NCI-H2227 treated with DMSO at 0.1 percent for 48 hours (cell line): ENCODE measurements around the gene OTULINL.

Experiments used
- DNase-seq: peaks from one replicate; lab custom pipeline; 2025; lab: John Stamatoyannopoulos, UW

OTULINL gene

GRCh38 chr5:14577079-14577725, 4.4 kb upstream of the OTULINL start:
- no peak for DNase-seq

DNA sequence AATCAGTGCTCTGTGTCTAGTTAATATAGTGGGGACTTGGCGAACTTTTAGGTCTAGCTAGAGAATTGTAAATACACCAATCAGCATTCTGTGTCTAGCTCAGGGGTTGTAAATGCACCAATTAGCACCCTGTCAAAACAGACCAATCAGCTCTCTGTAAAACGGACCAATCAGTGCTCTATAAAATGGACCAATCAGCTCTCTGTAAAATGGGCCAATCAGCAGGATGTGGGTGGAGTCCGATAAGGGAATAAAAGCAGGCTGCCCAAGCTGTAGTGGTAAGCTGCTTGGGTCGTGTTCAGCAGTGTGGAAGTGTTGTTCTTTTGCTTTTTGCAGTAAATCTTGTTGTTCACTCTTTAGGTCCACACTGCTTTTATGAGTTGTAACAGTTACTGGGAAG, 3.6 kb upstream of the OTULINL start:
- DNase-seq, result no peak

DNA sequence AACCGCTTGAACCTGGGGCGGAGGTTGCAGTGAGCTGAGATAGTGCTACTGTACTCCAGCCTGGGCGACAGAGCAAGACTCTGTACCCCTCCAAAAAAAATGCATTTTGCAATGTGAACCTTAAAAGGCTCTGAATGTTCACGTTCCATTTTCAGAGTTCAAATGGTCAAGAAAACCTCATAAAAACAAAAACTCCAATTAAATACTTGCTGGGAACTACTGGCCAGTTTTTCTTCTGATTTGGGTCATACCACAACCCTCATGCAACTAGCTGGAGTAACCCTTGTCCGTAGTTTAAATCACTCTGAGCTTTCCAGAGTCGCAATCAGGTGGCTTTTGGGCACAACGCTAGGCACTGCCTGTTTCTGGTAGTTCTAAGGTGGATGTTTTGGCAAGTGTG, 2.3 kb upstream of the OTULINL start:
- DNase-seq, result no peak

DNA sequence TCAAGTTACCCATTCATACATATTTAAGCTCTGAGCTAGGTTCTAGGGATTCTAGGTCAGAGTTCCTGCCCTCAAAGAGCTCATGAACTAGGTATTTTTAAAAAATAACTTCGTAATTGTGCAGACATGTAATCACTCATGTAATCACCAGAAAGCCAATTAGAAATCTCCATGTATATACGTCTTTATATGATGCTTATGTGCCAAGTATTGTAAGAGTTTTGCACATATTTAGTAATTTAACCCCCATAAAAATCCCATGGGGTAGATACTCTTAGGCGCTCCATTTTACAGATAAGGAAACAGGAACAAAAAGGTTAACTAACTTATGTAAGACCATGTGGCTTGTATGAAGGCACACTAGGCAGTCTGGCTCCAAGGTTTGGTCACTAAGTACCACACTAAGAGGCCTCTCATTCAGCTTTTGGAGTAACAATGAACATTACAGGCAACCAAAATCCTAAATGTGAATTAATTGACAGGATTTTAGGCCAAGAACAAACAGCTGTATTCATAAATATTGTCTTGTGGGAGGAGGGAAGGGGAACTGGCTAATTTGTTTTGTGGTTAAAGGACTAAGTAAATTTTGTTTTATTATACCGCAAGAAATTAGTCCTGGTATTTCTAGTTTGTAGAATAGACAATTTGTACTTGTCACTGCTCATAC, 1.7 kb upstream of the OTULINL start:
- no peak for DNase-seq

GRCh38 chr5:14580398-14581034, 1.1 kb upstream of the OTULINL start:
- DNase-seq, result no peak

DNA sequence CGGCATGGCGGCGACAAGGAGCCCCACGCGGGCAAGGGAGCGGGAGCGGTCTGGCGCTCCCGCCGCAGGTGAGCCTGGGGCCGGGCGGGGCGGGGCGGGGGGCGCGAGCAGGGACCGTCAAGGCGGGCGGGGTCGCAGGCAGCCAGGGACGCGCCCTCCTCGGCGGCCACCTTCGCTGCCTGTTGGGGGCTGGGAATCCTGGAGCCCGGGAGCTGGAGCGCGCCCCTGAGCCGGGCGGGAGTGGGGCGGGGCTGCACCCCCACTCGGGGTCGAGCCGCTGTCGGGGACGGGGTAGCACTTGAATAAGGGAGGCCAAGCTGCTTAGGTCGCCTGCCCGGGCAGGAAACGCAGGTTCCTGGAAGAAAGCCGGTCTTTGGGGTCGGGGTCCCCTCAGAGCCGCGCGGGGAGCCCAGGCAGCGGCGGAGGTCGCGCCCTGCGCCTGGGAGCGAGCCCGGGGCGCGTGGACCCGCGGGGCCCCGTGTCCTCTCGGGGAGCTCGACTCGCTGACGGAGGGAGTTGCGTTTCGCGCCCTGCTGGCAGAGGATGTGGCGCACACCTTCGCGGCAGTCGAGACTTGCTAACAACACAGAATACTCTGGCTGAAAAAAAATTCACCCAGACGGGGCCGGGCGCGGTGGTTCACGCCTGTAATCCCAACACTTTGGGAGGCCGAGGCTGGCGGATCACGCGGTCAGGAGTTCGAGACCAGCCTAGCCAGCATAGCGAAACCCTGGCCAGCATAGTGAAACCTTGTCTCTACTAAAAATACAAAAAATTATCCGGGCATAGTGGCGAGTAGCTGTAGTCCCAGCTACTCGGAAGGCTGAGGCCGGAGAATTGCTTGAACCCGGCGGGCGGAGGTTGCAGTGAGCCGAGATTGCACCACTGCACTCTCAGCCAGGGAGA, 552 bp downstream of the OTULINL start:
- DNase-seq, result no peak

GRCh38 chr5:14582797-14583137, 1.2 kb downstream of the OTULINL start:
- no peak for DNase-seq

DNA sequence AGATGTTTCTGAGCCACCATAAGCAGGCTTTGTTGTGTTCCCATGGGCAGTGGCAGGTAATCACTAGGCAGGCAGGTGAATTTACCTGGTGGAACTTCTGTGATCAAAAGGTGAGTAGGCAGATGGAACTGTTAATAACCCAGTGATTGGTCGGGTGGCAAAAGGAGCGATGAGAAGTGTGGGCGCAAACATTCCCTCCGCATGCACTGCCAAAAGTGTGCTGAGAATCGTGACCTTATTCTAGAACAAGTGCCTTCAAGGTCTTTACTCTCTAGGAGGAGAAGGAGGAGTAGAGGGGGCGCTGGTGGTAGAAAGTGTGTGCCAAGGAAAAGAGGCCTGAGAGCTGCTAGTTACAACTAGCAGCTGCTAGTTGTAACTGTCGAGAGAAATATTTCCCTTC, 3.3 kb downstream of the OTULINL start:
- DNase-seq, result no peak

DNA sequence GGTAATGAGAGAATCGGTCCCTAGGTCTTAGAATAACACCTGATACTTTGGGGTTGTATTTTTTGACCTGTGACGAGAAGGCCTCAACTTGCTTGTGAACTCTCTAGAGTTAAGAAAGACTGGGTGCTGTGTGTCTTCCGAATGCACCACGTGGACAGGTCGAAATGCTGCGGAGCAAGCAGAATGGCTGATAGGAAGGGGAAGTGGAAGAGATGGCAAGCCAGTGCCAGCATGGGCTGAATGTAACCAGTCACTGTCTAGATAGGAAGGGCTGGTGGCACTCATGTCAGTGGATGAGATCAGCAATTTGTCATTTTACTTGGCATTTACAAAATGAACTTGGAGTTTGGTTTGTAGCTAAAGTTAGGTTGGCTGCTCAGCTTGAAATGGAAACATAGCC, 5.6 kb downstream of the OTULINL start:
- no peak for DNase-seq

GRCh38 chr5:14588145-14588544, 6.6 kb downstream of the OTULINL start:
- DNase-seq, result no peak

DNA sequence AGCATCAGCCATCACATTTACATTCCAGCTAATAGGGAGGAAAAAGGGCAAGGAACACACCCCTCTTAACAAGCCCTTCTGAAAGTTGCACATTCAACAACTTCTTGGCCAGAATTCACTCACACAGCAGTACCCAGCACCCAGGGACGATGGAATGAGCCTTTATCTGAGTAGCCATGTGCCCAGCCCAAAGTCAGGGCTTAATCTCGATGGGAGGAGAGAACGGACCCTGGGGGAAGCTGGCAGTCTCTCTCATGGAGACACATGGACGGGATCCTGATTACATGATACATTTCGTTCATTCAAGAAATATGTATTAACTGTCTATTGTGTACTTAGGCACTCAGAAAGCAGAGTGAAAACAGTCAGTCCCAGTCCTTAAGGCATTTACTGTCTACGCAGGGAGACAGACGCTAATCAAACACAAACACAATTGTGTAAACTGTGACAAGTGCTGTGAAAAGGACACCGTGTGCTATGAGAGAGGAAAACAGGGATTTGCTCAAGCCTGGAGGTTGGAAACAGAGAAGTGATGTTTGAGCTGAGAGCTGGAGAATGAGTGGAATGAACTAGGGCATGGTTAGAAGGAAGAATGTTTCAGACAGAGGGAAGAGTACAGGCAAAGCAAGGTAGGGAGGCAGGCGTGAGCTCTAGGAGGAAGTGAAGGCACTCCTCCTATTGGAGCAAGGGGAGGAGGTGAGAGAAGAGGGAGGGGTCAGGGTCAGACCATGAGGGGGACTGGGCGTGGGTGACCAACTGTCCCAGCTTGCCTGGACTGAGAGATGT, 7.4 kb downstream of the OTULINL start:
- DNase-seq, result no peak

- no peak for DNase-seq
Observed at GRCh38 chr5:14590949-14591348, 9.4 kb downstream of the OTULINL start.

GRCh38 chr5:14591548-14591947, 10.0 kb downstream of the OTULINL start:
- DNase-seq, result no peak

DNA sequence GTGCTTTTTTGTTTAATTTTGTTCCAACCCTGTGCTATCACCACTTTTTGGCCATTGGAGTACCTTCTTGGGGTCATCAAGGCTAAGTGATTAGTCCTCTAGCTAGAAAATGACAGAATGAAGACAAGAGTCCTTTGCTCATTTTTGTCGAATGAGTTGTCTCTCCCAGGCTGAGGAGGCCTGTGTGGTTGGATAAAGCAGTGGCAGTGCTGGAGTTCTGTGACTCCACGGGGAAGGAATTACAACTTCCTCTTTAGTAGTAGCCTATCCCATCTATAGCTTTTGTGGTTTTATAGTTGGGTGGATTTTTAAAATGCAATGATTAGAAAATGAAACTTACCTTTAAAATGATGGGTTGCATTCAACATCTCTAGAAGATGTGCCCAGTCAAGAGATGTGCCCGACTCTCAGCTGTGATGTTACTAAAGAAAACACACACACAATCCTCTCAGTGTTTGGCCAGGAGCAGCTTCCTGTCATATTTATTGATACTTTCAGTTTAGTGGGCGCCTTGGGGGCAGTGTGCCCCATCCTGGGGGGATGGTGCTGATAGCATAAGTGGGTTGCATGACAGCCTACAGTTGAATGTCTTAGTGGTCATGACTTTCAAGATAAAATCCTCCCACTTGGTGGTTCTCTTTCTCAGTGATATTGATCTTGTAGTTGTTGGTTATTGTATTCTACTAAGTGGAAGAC, 11.9 kb downstream of the OTULINL start:
- no peak for DNase-seq

DNA sequence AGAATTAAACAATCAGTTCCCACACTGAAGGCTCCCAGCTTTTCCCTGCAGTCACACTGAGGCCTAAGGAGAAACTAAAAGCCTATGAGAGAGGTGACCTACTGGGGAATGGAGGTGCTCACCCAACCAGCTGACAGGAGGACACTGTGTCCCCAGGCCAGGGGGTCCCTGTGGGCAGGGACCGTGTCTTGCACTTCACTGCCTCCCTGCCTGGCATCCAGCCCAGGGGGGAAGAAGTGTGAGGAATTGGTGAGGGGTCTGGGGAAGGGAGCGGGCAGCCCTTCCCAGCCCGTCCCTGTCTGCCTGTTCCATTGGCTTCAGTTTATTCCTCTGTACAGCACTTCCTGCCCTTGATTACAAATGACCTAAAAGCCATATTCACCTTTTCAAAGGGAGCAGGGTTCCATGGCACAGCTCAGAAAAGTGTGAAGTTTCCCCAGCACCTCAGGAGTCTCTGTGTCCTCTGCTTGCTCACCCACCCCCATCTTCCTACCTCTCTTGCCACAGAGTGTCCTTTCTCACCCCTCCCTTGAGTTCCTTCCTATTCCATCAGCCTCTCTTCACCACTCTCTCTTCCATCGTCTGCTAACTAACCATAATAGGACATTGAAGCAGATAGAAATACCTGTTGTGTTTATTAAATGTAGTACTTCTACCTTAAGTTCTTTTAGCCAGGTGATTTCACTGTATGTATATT, 12.9 kb downstream of the OTULINL start:
- DNase-seq, result no peak

GRCh38 chr5:14595189-14595588, 13.6 kb downstream of the OTULINL start:
- no peak for DNase-seq

DNA sequence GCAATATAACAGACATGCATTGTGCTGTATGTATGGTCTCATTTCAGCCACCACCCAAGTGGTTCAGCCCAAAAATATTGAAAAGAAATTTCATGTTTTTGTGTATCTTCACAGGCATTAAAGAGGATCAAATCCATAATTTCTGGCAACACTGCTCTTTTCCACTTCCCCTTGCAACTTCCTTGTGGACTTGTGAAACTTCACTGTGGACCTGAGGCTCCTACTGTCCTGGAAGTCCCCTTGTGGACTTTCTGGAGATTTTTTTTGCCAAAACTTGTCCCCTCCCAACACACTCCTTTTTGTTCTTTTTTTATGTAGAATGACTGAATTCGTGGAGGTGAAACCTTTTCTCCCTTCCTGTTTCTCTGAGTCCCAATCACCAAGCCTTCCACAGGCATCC, 14.3 kb downstream of the OTULINL start:
- no peak for DNase-seq

DNA sequence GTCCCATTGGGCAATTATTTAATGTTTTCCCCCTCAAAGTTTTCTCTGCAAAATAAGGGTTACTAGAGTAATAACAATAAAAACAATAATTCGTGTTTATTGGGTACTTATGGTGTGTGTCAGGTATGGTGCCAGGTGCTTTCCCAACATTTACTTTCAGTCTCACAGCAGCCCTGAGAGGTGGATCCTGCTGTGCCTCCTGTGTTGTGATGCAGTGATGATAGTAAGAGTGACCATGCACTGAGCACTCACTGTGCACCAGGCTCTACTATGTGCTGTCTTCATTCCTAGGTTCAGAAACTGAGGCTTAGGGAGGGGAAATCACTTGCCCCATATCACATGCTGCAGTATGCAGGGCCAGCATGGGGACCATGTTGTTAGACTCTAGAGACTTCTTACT, 15.5 kb downstream of the OTULINL start:
- DNase-seq, result no peak

GRCh38 chr5:14598225-14598624, 16.6 kb downstream of the OTULINL start:
- DNase-seq, result no peak

- no peak for DNase-seq
Observed at GRCh38 chr5:14599476-14600127, 18.0 kb downstream of the OTULINL start.
